GM23338 (cell line): ENCODE measurements around the gene TMEM116. TPM values are rescaled to one million over a fixed set of nuclear protein-coding genes. Genes with fewer than 3 reads are reported as not detected.
"Not testable (repeated sequence)": the region's sequence is repeated elsewhere in the genome, so short reads cannot be mapped to it uniquely, and the experiment has no call there.

ENCODE experiments used
- ATAC-seq: fragments of 200-7000 bp; cut with Tn5 transposase; 3 replicates; pipeline ENCODE4 v1.9.1; 2020
- DNase-seq: peaks from one replicate; pipeline ENCODE4 v3.0.0-alpha.2; 2015; ENCODE audit warnings: low spot score
- H2AFZ ChIP-seq: fragments of 200-600 bp; sonication (generic); 2 replicates; pipeline ENCODE4 v1.8.0; 2016; ENCODE audit warnings: antibody characterized with exemption, mild to moderate bottlenecking, moderate library complexity
- H3F3A ChIP-seq: fragments of 200-600 bp; sonication (generic); replicated peaks from 2 replicates; pipeline ENCODE4 v1.8.0; 2017; ENCODE audit warnings: antibody characterized with exemption, mixed run types, low read depth
- H3K27ac ChIP-seq: fragments of 200-600 bp; sonication (generic); 2 replicates; pipeline ENCODE4 v1.6.1; 2016; ENCODE audit warnings: low read depth
- H3K27me3 ChIP-seq: fragments of 200-600 bp; sonication (generic); 2 replicates; pipeline ENCODE4 v1.8.0; 2016; ENCODE audit warnings: mild to moderate bottlenecking, mixed run types, moderate library complexity; ENCODE audit not compliant: insufficient read depth
- H3K36me3 ChIP-seq: fragments of 200-600 bp; sonication (generic); 2 replicates; pipeline ENCODE4 v1.8.0; 2016; ENCODE audit warnings: mild to moderate bottlenecking; ENCODE audit not compliant: insufficient read depth
- H3K4me1 ChIP-seq: fragments of 200-600 bp; sonication (generic); 2 replicates; pipeline ENCODE4 v1.8.0; 2016; ENCODE audit warnings: mild to moderate bottlenecking, moderate library complexity; ENCODE audit not compliant: insufficient read depth
- H3K4me2 ChIP-seq: fragments of 200-600 bp; sonication (generic); 2 replicates; pipeline ENCODE4 v1.7.1; 2017; ENCODE audit warnings: mixed run types
- H3K4me3 ChIP-seq: fragments of 200-600 bp; sonication (generic); 2 replicates; pipeline ENCODE4 v1.6.1; 2016; ENCODE audit warnings: mixed run types
- H3K79me2 ChIP-seq: fragments of 200-600 bp; sonication (generic); replicated peaks from 2 replicates; pipeline ENCODE4 v1.8.0; 2017; ENCODE audit warnings: mild to moderate bottlenecking; ENCODE audit not compliant: insufficient read depth
- H3K9me2 ChIP-seq: fragments of 200-600 bp; sonication (generic); 2 replicates; pipeline ENCODE4 v1.8.0; 2017; ENCODE audit not compliant: insufficient read depth
- H4K20me1 ChIP-seq: fragments of 200-600 bp; sonication (generic); replicated peaks from 2 replicates; pipeline ENCODE4 v1.8.0; 2017; ENCODE audit warnings: mild to moderate bottlenecking; ENCODE audit not compliant: insufficient read depth
- H3K27ac Mint-ChIP-seq: 2 replicates; pipeline ENCODE4 v1.8.0; 2020; ENCODE audit warnings: inconsistent platforms, mild to moderate bottlenecking, moderate library complexity, mixed read lengths
- H3K27me3 Mint-ChIP-seq: 3 replicates; pipeline ENCODE4 v1.8.0; 2022; ENCODE audit warnings: low read depth, mild to moderate bottlenecking, moderate library complexity, mixed read lengths, inconsistent platforms; ENCODE audit not compliant: insufficient read depth, poor library complexity
- H3K36me3 Mint-ChIP-seq: 3 replicates; pipeline ENCODE4 v1.8.0; 2021; ENCODE audit warnings: low read depth, mild to moderate bottlenecking, inconsistent platforms, moderate library complexity, mixed read lengths
- H3K4me1 Mint-ChIP-seq: 3 replicates; pipeline ENCODE4 v1.8.0; 2020; ENCODE audit warnings: mild to moderate bottlenecking, inconsistent platforms, mixed read lengths
- H3K4me3 Mint-ChIP-seq: 3 replicates; pipeline ENCODE4 v1.8.0; 2021; ENCODE audit warnings: moderate library complexity, mild to moderate bottlenecking, inconsistent platforms, mixed read lengths
- H3K9me3 Mint-ChIP-seq: 3 replicates; pipeline ENCODE4 v1.8.0; 2020; ENCODE audit warnings: moderate library complexity, mild to moderate bottlenecking, inconsistent platforms, mixed read lengths
- CTCF ChIP-seq, 2 experiments: fragments of 200-600 bp in 1 of 2; sonication (generic) in 1 of 2; conservative IDR thresholded peaks; 2 replicates each; pipeline versions ENCODE4 v1.5.1 to v1.6.1; 2016 to 2017; ENCODE audit warnings: antibody characterized with exemption in 2 of 2, low read depth in 2 of 2, mild to moderate bottlenecking in 2 of 2, moderate library complexity in 1 of 2
- EZH2phosphoT487 ChIP-seq: fragments of 200-600 bp; sonication (generic); IDR thresholded peaks from one replicate; pipeline ENCODE4 v1.8.1; 2018; ENCODE audit warnings: antibody characterized with exemption; ENCODE audit not compliant: unreplicated experiment
- NANOG ChIP-seq: IDR thresholded peaks from 2 replicates; pipeline ENCODE4 v1.6.1; 2016; ENCODE audit warnings: antibody characterized with exemption, borderline replicate concordance
- STAT1 ChIP-seq: IDR thresholded peaks from one replicate; pipeline ENCODE4 v1.6.1; 2016; ENCODE audit warnings: antibody characterized with exemption; ENCODE audit not compliant: unreplicated experiment
- ZNF462 ChIP-seq: fragments of 250-450 bp; sonication (Bioruptor Pico); IDR thresholded peaks from 2 replicates; pipeline ENCODE4 v1.5.0; 2020; ENCODE audit warnings: mild to moderate bottlenecking, moderate library complexity
- polyA plus RNA-seq: library from polyadenylated mRNA; unstranded; fragments of >200 nt; fragmentation: Nextera tagmentation; extraction: Ambion mirVana; gene quantifications from 2 replicates; pipeline ENCODE4 v1.2.1, GENCODE V29; 2016
- total RNA-seq: library from RNA; depleted of rRNA; stranded (reverse); fragments of >200 nt; shearing (Covaris generic); gene quantifications from 2 replicates; pipeline ENCODE4 v1.2.3, GENCODE V29; 2014

TMEM116 gene
- total and polyA plus RNA-seq, 2 experiments from 2014 or later = 8.0 to 10.4 TPM

- TF ChIP-seq NANOG = no peak
- TF ChIP-seq CTCF (conservative IDR thresholded peaks at IDR 0.05; ENCODE audit: low read depth in 2 of 2) = no peak
- TF ChIP-seq EZH2phosphoT487 = no peak
- no peak for TF ChIP-seq STAT1
- H3K4me2 ChIP-seq = no peak overlapping the region
- Mint-ChIP-seq H3K4me1 (peaks cover 5% of the 10 kb centered on the region), H3K27me3 (peaks cover 2% of the 10 kb centered on the region), H3K36me3 (peaks cover 7% of the 10 kb centered on the region; the same call in 2 of the 3 replicates), H3K9me3 (no peaks in the 10 kb centered on the region), H3K4me3 (no peak overlapping the region), H3K27ac (no peak overlapping the region)
- H3K27me3 ChIP-seq = no peaks in the 10 kb centered on the region
- H2AFZ ChIP-seq = no peak overlapping the region
- H4K20me1 ChIP-seq = no peaks in the 10 kb centered on the region
- no peak for DNase-seq
- H3K27ac ChIP-seq = no peak overlapping the region
- no peak; the same call in 2 of the 3 replicates for ATAC-seq
- H3K4me3 ChIP-seq = no peak overlapping the region
- no peaks in the 10 kb centered on the region for H3K36me3 ChIP-seq
- H3K4me1 ChIP-seq = no peaks in the 10 kb centered on the region
- no peaks in the 10 kb centered on the region for H3K79me2 ChIP-seq
- no peaks in the 10 kb centered on the region for H3F3A ChIP-seq
- H3K9me2 ChIP-seq = no peaks in the 10 kb centered on the region
Measured at GRCh38 chr12:112000820-112001219, 12.1 kb downstream of the TMEM116 start.

GRCh38 chr12:111999129-111999528, 13.8 kb downstream of the TMEM116 start:
- not testable (repeated sequence) for H3K9me2 ChIP-seq, DNase-seq, H3K27me3 Mint-ChIP-seq, H3K4me1 ChIP-seq, H3K4me1 Mint-ChIP-seq, ATAC-seq, H3K9me3 Mint-ChIP-seq, H4K20me1 ChIP-seq, H3F3A ChIP-seq, H3K36me3 ChIP-seq, H3K4me3 Mint-ChIP-seq, H3K4me2 ChIP-seq, H3K27me3 ChIP-seq, H3K27ac Mint-ChIP-seq, H3K4me3 ChIP-seq, H3K36me3 Mint-ChIP-seq, H2AFZ ChIP-seq, H3K79me2 ChIP-seq, H3K27ac ChIP-seq

- no peak overlapping the region for H3K27ac Mint-ChIP-seq
- peaks cover 8% of the 10 kb centered on the region for H3K4me1 Mint-ChIP-seq
- Histone ChIP-seq H3K79me2 (no peaks in the 10 kb centered on the region), H3K4me1 (no peaks in the 10 kb centered on the region), H2AFZ (no peak overlapping the region), H3F3A (no peaks in the 10 kb centered on the region), H4K20me1 (no peaks in the 10 kb centered on the region), H3K4me3 (no peak overlapping the region), H3K27me3 (no peaks in the 10 kb centered on the region), H3K36me3 (no peaks in the 10 kb centered on the region), H3K4me2 (no peak overlapping the region), H3K27ac (no peak overlapping the region), H3K9me2 (no peaks in the 10 kb centered on the region)
- no peak for TF ChIP-seq NANOG
- no peak for TF ChIP-seq ZNF462 (CRISPR knock-in tag)
- no peaks in the 10 kb centered on the region for H3K9me3 Mint-ChIP-seq
- no peak for DNase-seq
- no peaks in the 10 kb centered on the region for H3K36me3 Mint-ChIP-seq
- H3K27me3 Mint-ChIP-seq = peaks cover 2% of the 10 kb centered on the region
- ATAC-seq = no peak
- no peak overlapping the region for H3K4me3 Mint-ChIP-seq
Measured at GRCh38 chr12:111998015-111998414, 14.9 kb downstream of the TMEM116 start.
